Heart left ventricle (tissue), 13 donors: ENCODE measurements around the gene ZNF280D.

Experiments used
- CTCF ChIP-seq, 12 donors: fragments of 200-600 bp; sonication (generic) in 4 of 12; IDR thresholded peaks; one replicate each; pipeline versions ENCODE4 v1.5.0 to v1.8.0; 2018 to 2022; ENCODE audit warnings: antibody characterized with exemption in 12 of 12, mild to moderate bottlenecking in 5 of 12
- POLR2A ChIP-seq, 2 donors: fragments of 450-650 bp; IDR thresholded peaks; one replicate each; pipeline ENCODE4 v1.6.1; 2017; ENCODE audit warnings: antibody characterized with exemption in 2 of 2, mild to moderate bottlenecking in 2 of 2, moderate library complexity in 2 of 2
- donor health status: ischemic (EF 13 %, LVEDD 7.1; RV severe dilation, severe dysfunction).
- donor health status: DM: no; HTN: yes; CAD: no.
- donor health status: DM: no; HTN: no; CAD: no.
- donor health status: ischemic (EF 25% LVEDD 6.9; RV normal size, moderate dysfunction).
- donor health status: ischemic (EF 25% LVEDD 5.7; RV mildly dilated, moderate dysfunction).
- donor health status: ischemic (EF 35%, LVEDD 5.7; RV mildly dilated, moderate dysfunction).
- donor health status: nonischemic (EF 11% LVEDD 7.7; RV severe dilation, severe dysfunction).
- donor health status: DM: yes; HTN: yes; CAD: no.
- donor health status: PGD.
- donor health status: ischemic (EF 29% LVEDD 5.4; RV normal size, mild dysfunction).
- donor health status: nonischemic (EF 23%, LVEDD 6.1; RV moderate dilation, normal function).

DNA sequence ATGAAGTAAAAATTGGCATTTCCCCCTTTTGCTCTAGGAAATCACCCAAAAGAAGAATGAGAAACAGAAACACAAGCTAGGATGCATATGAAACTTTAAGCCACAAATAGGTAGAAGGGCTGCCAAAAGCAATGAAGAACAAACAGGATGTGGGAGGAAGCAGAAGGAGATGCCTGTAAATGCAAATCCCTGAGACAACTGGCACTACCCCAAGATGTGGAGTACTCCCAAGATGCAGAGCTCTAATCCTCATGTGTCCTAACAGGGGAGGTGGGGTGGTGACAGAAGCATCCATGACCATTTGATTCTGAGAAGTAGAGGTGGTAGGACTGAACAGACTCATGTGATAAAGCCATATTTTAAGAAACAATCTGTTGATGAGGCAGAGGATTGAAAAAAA lies 31.9 kb upstream of the ZNF280D start:
- TF ChIP-seq POLR2A (IDR thresholded peaks at IDR 0.05) (no peak), CTCF (IDR thresholded peaks at IDR 0.05) (no peak)
